Nucleus accumbens (tissue), 56 donors: ENCODE measurements around the gene A4GALT.

Experiments
- DNase-seq, 56 donors: peaks; one replicate each; lab custom pipeline; 2025; lab: John Stamatoyannopoulos, UW

A4GALT gene

GRCh38 chr22:42707496-42707895 lies 13.2 kb downstream of the A4GALT start:
- no peak for DNase-seq

GRCh38 chr22:42704896-42705295 lies 15.8 kb downstream of the A4GALT start:
- DNase-seq = no peak

GRCh38 chr22:42702675-42703074 lies 18.0 kb downstream of the A4GALT start:
- no peak for DNase-seq

- no peak for DNase-seq
Observed at GRCh38 chr22:42701694-42702093, 19.0 kb downstream of the A4GALT start.

- DNase-seq = no peak
Observed at GRCh38 chr22:42700901-42701300, 19.8 kb downstream of the A4GALT start.

- DNase-seq = no peak
Observed at GRCh38 chr22:42700355-42700754, 20.3 kb downstream of the A4GALT start.

GRCh38 chr22:42699976-42700352 lies 20.7 kb downstream of the A4GALT start:
- no peak for DNase-seq

- DNase-seq = no peak
Observed at GRCh38 chr22:42699281-42699975, 21.2 kb downstream of the A4GALT start.

GRCh38 chr22:42697542-42698013 lies 23.1 kb downstream of the A4GALT start:
- no peak for DNase-seq

GRCh38 chr22:42696331-42696967 lies 24.2 kb downstream of the A4GALT start:
- no peak for DNase-seq

GRCh38 chr22:42695294-42695693 lies 25.4 kb downstream of the A4GALT start:
- DNase-seq = peak in 22 of 56 donors; percentile 7 to 49 (median 19)

GRCh38 chr22:42693763-42694683 lies 26.6 kb downstream of the A4GALT start:
- DNase-seq = no peak

GRCh38 chr22:42693055-42693762 lies 27.5 kb downstream of the A4GALT start:
- DNase-seq = no peak

GRCh38 chr22:42692239-42693054 lies 28.2 kb downstream of the A4GALT start:
- DNase-seq = no peak

- DNase-seq = peak in 5 of 56 donors; percentile 2 to 15 (median 5)
Observed at GRCh38 chr22:42691440-42691839, 29.2 kb downstream of the A4GALT start.

GRCh38 chr22:42688241-42689211 lies 32.1 kb downstream of the A4GALT start:
- peak in 29 of 56 donors; percentile 2 to 60 (median 27) for DNase-seq

- DNase-seq = no peak
Observed at GRCh38 chr22:42686756-42687491, 33.7 kb downstream of the A4GALT start.
